Head of caudate nucleus (tissue), 42 donors: ENCODE results near the gene CEP295NL.

Experiments used
- DNase-seq, 42 donors: peaks; one replicate each; pipeline versions ENCODE4 v3.0.0 to v3.0.0-alpha.2; 2020 to 2021; ENCODE audit warnings: mixed read lengths in 7 of 42
- intact Hi-C: fragments of 100-400 bp; cut with DNase I; formaldehyde crosslinking; loops from one replicate; pipeline ENCODE4 v1.15.0; 2022

CEP295NL gene

DNA sequence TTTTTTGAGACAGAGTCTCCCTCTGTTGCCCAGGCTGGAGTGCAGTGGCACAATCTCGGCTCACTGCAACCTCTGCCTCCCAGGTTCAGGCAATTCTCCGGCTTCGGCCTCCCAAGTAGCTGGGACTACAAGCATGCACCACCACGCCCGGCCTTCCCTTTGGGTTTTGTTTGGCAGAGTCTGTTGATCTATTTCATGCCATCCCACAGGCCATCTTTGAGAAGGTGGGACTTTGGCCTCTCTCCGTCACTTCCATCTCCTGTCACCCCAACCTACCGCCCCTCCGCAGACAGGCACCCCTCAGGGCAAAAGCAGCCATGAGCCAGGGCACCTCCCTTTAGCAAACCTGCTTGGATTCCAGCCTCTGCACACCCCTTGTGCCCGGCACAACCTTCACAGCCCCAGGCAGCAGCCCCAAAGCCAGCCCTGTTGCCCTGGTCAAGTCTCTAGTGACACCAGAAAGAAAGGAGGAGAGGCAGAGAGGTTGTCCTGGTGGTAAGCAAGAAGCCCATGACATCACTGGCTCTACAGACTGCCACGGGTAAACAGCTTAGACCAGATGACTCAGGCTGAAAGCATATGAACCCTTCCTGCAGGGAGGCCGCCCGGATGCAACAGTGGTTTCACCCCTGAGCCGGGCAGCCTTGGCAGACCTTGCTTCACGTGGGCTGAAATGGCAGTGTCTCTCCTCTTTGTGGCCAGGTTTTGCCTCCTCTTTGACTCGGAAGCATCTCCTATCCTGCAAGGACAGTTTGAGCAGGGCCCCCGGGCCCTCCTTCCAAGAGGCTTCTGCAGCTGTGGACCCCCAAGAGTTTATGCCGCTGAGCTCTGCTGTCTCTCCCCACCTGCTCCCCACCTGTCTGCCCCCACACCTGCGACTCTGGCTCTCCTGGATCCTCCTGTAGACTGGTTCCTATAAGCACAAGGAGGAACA, 30.3 kb upstream of the CEP295NL start:
- peak in 1 of 42 donors; percentile 56 for DNase-seq
- intact Hi-C loops, result loop anchor here (5.0 kb wide), 1 partner anchor 51 kb away; no protein-coding TSS in a partner anchor

DNA sequence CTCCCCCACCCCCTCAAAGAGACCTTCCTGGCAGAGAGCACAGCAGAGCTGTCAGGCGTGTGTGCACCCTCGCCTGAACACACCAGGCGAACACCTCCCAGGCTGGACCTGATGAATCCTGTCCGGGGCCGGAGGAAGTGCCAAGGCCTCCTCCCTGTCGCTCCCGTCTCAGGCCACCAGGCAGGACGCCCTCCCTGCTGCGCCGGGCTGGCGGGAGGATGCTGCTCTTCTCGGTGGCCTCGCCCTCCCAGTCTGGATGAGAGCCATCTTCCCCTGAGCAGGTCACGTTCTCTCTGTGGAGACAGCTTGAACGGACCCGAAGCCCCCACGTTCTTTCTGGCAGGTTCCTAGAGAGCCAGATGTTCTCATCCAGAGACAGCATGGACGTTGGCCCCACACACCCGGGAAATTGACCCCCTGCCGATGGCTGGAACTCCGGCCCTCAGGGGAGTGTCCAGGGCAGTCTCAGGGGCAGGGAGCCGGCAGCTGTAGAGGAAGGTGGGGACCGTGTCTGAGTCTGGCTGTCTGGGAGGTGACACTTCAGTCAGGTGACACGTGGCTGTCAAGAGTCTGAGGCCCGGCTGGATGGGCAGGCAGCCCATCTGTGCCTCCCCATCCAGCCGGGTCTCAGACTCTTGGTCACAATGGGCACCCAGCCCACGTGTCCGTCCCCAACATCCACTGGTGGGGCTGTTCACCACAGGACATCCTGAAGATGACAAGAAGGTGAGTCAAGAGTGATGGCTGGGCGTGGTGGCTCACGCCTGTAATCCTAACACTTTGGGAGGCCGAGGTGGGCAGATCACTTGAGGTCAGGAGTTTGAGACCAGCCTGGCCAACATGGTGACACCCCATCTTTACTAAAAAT, 27.1 kb upstream of the CEP295NL start:
- no peak for DNase-seq
- intact Hi-C loops, result loop anchor here (5.0 kb wide), 1 partner anchor 48 kb away; no protein-coding TSS in a partner anchor

DNA sequence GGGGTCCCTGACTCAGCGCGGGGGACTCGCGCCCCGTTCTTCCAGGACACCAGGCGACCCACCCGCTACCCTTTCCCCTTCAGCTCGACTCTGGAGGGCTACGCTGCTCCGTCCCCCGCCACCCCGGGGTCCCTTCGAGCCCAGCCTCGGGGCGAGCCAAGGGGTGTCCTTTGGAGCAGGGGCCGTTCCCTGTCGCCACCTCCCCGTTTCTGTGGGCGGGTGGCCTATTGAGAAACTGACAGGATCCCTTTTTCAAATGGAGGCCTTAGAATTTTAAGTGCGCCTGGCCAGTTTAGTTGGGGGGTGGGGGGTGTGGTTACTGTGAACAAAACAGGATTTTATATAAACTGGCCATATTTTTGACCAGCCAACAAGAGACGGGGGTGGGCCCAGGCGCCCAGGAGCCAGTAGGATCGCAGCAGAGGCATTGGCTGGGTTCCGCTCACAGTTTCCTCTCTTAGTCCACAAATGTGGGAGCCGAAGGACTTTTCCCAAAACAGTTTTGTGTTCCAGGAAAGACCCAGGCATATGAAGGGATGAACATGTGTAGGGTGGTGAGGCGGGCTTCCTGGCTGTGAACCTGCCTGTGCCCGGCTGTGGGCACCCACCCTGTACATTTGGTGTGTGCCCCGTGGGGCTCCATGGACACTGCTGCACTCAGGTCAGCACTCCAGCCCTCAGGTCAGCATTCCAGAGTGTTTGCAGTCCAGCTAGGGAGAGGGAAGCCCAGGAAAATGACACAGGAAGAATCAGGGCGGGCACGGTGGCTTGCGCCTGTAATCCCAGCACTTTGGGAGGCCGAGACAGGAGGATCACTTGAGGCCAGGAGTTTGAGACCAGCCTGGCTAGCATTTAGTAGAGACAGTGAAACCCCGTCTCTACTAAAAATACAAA, 22.9 kb upstream of the CEP295NL start:
- DNase-seq, result peak in 36 of 42 donors; percentile 42 to 85 (median 64)
- intact Hi-C loops, result no loop called here

DNA sequence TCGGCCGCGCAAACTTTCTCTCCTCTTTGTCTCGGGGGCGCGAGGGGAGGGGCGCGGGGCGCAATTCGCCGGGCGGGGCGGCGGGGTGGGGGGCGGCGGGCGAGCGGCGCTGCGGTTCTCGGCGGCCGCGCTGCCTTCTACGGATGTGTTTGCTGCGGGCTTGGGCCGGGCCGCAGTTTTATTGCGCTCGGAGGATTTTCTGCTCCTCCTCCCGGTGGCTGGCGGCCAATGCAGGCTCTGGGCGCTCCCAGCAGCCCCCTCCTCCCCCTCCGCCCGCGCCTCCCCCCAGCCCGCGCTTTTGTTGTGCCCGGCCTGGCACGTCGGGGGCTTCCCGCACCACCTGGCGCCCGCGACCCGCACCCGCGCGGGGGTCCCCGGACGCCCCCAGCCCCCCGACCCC, 22.2 kb upstream of the CEP295NL start, which contains the start of gene TIMP2:
Gene TIMP2, minus strand, starts transcription at position 154 of the 400 bp plus-strand sequence. CDS start 299 bp downstream, outside the sequence.
- peak; percentile 80 to 96 (median 92) for DNase-seq
- intact Hi-C loops, result no loop called here

- intact Hi-C loops, result loop anchor here (5.0 kb wide), 1 partner anchor 57 kb away; no protein-coding TSS in a partner anchor
- peak in 9 of 42 donors; percentile 18 to 58 (median 42) for DNase-seq
Observed at GRCh38 chr17:78924481-78925151, 21.6 kb upstream of the CEP295NL start.

DNA sequence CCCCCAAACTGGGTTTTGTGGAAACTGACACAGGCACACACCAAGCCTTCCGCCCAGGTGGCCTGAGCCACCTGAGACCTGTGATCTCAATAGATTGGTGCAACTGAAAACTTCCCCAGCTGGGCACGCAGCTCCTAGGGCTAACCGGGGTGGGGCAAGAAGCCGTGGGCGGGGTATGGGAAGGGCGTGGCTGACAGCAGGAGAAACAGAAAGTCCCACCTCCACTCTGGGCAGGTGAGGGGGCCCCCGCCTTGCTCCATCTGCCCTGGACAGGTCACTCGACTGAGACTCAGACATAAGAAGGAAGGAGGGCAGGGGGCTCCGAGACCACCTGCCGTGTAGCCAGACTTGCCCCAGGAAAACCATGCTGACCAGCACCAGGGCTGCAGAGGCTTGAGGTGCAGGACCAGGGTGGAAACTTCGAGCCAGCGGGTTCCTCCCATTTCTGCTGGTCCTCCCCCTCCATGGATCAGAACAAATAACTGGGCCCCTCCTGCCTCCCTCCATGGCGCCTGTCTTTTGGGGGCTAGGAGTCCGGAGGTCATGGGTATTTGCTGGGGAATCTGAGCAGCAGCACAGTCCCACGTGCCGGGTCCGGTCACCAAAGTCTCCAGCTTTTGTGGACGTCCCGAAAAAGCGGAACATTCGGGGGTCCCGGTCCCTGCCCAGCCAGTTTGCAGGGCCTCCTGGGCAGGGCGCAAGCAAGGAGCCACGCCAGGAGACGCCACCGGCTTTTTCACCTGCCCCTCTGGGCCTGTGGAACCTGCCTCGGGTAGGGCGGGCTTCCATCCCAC, 20.9 kb upstream of the CEP295NL start:
- peak in 14 of 42 donors; percentile 15 to 63 (median 39) for DNase-seq
- intact Hi-C loops, result loop anchor here (5.0 kb wide), 1 partner anchor 57 kb away; no protein-coding TSS in a partner anchor

DNA sequence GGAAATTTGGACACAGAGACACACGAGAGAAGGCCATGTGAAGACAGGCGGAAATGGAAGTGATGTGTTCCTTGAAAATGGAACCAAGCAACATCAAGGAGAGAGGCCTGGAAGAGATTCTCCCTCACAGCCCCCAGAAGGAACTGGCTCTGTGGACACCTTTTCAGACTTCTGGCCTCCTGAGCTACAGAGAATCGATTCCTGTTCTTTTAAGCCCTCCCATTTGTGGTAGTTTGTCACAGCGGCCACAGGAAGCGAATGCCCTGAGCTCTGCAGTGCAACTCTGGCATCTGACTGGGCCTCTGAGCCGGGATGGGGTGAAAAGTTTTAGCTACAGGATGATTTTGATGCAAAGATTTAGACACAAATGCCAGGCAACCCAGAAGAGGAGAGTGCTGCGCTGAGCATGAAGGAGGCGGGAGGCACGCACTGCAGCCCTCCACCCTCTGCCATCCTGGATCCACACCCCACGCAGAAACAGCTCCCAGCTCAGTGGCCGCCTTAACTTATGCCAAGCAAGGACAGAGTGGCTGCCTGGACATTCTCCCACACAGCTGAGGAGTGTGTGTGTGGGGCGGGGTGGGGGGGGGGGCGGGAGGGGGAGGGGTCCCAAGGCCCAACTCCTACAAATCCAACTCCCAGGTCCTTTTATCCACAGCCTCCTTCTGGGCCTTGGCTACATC, 20.0 kb upstream of the CEP295NL start:
- DNase-seq, result peak in 5 of 42 donors; percentile 23 to 59 (median 33)
- intact Hi-C loops, result loop anchor here (5.0 kb wide), 1 partner anchor 56 kb away; no protein-coding TSS in a partner anchor

- intact Hi-C loops, result loop anchor here (5.0 kb wide), 1 partner anchor 54 kb away; no protein-coding TSS in a partner anchor
- peak in 41 of 42 donors; percentile 37 to 87 (median 69) for DNase-seq
Observed at GRCh38 chr17:78921437-78921971, 18.5 kb upstream of the CEP295NL start.

GRCh38 chr17:78920528-78920927, 17.5 kb upstream of the CEP295NL start:
- intact Hi-C loops, result loop anchor here (5.0 kb wide), 1 partner anchor 53 kb away; no protein-coding TSS in a partner anchor
- no peak for DNase-seq

GRCh38 chr17:78919861-78920450, 17.0 kb upstream of the CEP295NL start:
- intact Hi-C loops, result loop anchor here (5.0 kb wide), 1 partner anchor 53 kb away; no protein-coding TSS in a partner anchor
- no peak for DNase-seq

DNA sequence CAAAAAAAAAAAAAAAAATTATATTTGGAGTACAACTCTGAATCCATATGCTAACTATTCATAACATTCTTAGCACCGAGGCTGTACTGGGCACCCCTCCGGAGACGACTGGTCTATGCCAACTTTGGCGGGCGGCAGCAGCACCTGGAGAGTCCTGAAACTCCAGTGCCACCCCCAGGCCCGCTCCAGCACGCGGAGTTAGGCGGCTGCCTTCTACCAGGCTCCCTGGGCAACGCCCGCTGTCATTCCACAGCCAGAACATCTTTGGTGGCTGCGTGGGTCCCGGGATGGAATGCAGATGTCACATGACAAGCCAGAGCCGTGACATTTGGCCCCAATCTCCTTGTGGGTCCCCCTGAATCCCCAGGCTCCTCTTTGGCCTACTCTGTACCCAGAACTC, 16.0 kb upstream of the CEP295NL start:
- intact Hi-C loops, result no loop called here
- no peak for DNase-seq

GRCh38 chr17:78917451-78918275, 14.7 kb upstream of the CEP295NL start:
- no peak for DNase-seq
- intact Hi-C loops, result no loop called here

GRCh38 chr17:78915872-78916632, 13.1 kb upstream of the CEP295NL start:
- intact Hi-C loops, result no loop called here
- peak in 7 of 42 donors; percentile 31 to 50 (median 45) for DNase-seq

- intact Hi-C loops, result no loop called here
- DNase-seq, result no peak
Observed at GRCh38 chr17:78913115-78913514, 10.1 kb upstream of the CEP295NL start.
